ENCODE data around the gene TNFAIP1.

DNA sequence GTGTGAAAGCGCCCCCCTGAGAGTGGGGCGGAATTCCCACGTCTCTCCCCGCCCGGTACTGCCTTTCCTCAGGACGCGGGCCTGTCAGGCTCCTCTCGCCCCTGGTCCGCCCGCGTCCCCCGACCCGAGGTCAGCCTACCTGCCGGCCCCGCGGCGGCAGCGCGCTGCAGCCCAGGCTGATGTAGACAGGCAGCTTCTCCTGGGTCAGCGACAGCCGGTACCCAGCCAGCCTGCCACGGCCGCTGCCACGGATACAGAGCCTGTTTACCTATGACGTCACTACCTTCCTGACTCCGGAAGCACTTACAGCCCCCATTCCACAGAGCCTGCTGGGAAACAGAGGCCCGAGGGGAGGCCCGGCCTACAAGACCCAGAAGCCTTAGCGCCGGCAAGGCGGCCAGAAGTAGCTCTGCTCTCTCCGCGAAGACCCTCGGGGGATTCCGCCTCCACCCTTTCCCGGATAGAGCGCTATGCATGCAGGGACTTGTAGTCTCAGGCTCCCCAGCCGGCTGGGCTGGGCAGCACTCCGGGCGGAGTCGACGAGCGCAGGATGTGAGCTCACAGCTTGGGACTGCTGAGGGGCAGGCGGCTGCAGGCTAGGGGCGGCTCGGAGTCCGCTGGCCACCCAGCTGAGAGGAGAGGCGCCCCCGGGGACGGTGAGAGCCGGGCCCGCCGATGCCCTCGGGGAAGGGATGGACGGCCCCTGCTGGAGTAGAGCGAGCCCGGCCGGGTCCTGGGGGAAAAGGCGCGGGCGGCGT is at the start of gene TNFAIP1, which contains the start of gene IFT20:
- TF ChIP-seq POLR2A (IDR thresholded peaks at IDR 0.05; ENCODE audit: low read depth): peak; percentile 96
- TF ChIP-seq, protein P1, sequence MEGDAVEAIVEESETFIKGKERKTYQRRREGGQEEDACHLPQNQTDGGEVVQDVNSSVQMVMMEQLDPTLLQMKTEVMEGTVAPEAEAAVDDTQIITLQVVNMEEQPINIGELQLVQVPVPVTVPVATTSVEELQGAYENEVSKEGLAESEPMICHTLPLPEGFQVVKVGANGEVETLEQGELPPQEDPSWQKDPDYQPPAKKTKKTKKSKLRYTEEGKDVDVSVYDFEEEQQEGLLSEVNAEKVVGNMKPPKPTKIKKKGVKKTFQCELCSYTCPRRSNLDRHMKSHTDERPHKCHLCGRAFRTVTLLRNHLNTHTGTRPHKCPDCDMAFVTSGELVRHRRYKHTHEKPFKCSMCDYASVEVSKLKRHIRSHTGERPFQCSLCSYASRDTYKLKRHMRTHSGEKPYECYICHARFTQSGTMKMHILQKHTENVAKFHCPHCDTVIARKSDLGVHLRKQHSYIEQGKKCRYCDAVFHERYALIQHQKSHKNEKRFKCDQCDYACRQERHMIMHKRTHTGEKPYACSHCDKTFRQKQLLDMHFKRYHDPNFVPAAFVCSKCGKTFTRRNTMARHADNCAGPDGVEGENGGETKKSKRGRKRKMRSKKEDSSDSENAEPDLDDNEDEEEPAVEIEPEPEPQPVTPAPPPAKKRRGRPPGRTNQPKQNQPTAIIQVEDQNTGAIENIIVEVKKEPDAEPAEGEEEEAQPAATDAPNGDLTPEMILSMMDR (IDR thresholded peaks at IDR 0.05): peak in 1 of 3 experiments; percentile 20
- TF ChIP-seq POLR2AphosphoS5 (IDR thresholded peaks at IDR 0.05): peak; percentile 99
